Endodermal cell (in vitro differentiated cells): ENCODE results near the gene IL3RA. TPM values are rescaled to one million over a fixed set of nuclear protein-coding genes. Genes with fewer than 3 reads are reported as not detected.

Experiments used
- DNase-seq: peaks from one replicate; pipeline ENCODE4 v3.0.0-alpha.2; 2017
- H3K27ac ChIP-seq: 2 replicates; pipeline ENCODE4 v1.5.1; 2013; ENCODE audit warnings: mild to moderate bottlenecking, low read depth, low read length, moderate library complexity
- H3K27me3 ChIP-seq: 2 replicates; pipeline ENCODE4 v1.6.1; 2013; ENCODE audit warnings: mild to moderate bottlenecking, low read length, moderate library complexity; ENCODE audit not compliant: insufficient read depth, control insufficient read depth, poor library complexity, severe bottlenecking
- H3K36me3 ChIP-seq: 2 replicates; pipeline ENCODE4 v1.7.0; 2013; ENCODE audit warnings: mild to moderate bottlenecking, low read length, moderate library complexity; ENCODE audit not compliant: control insufficient read depth, insufficient read depth
- H3K4me1 ChIP-seq: one replicate; pipeline ENCODE4 v1.7.0; 2013; ENCODE audit warnings: low read length; ENCODE audit not compliant: control insufficient read depth, insufficient read depth
- H3K4me3 ChIP-seq: 2 replicates; pipeline ENCODE4 v1.5.1; 2013; ENCODE audit warnings: mild to moderate bottlenecking, low read length, moderate library complexity
- H3K9ac ChIP-seq: 2 replicates; pipeline ENCODE4 v1.6.1; 2013; ENCODE audit warnings: mild to moderate bottlenecking, low read length, moderate library complexity; ENCODE audit not compliant: poor library complexity, severe bottlenecking; ENCODE audit errors: extremely low read depth
- H3K9me3 ChIP-seq: 2 replicates; pipeline ENCODE4 v1.6.1; 2013; ENCODE audit warnings: mild to moderate bottlenecking, low read length, moderate library complexity; ENCODE audit not compliant: control insufficient read depth
- H3K27ac Mint-ChIP-seq: 2 replicates; pipeline ENCODE4 v1.8.0; 2020; ENCODE audit warnings: mixed read lengths
- H3K27me3 Mint-ChIP-seq: 2 replicates; pipeline ENCODE4 v1.8.0; 2021; ENCODE audit warnings: mild to moderate bottlenecking, mixed read lengths; ENCODE audit not compliant: insufficient read depth
- H3K36me3 Mint-ChIP-seq: 2 replicates; pipeline ENCODE4 v1.8.0; 2020; ENCODE audit warnings: low read depth, mixed read lengths
- H3K4me1 Mint-ChIP-seq: 2 replicates; pipeline ENCODE4 v1.8.0; 2020; ENCODE audit warnings: mixed read lengths
- H3K4me3 Mint-ChIP-seq: 2 replicates; pipeline ENCODE4 v1.8.0; 2020; ENCODE audit warnings: mild to moderate bottlenecking, moderate library complexity, mixed read lengths
- H3K9me3 Mint-ChIP-seq: 2 replicates; pipeline ENCODE4 v1.8.0; 2020; ENCODE audit warnings: mild to moderate bottlenecking, mixed read lengths
- CTCF ChIP-seq: fragments of 200-600 bp; sonication (generic); conservative IDR thresholded peaks from 2 replicates; pipeline ENCODE4 v1.5.0; 2021; ENCODE audit warnings: antibody characterized with exemption, mild to moderate bottlenecking
- WGBS, 2 experiments: methylation state at CpG; one replicate each; pipeline versions ENCODE4 v1.1.5 to v1.1.7; 2013; ENCODE audit warnings: missing lambda C conversion rate in 2 of 2, mixed read lengths in 1 of 2; ENCODE audit not compliant: insufficient coverage in 1 of 2, insufficient read length in 1 of 2; 5-methylcytosine and 5-hydroxymethylcytosine counted together
- total RNA-seq, 2 donors: library from RNA; stranded (reverse); fragmentation: NEBNext Ultra II Directional in 1 of 2; extraction: Animal tissue kit (Norgen Biotek cat#: 25700) in 1 of 2; gene quantifications; 2 replicates in 1 of 2; 3 replicates in 1 of 2; pipeline ENCODE4 v1.2.1, GENCODE V29; 2021

Gene IL3RA
- total RNA-seq, 2 donors from 2014 or later: not detected

DNA sequence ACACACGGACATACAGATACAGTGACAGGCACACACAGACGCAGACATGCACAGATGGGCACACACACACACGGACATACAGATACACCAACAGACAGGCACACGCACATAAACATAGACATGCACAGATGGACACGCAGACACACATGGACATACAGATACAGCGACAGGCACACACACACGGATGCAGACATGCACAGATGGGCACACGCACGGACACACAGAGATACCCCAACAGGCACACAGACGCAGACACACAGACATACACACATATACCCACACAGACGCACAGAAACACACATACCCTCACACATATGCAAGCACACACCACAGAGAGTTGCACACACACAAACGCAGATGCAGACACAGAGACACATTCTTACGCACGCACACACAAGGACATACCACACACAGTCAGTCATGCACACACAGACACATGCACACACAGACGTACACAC, 79.8 kb downstream of the IL3RA start:
- H3K9me3 ChIP-seq: peaks cover 10% of the 10 kb centered on the region
- peaks cover 6% of the 10 kb centered on the region for H3K9me3 Mint-ChIP-seq
- no peak overlapping the region for H3K9ac ChIP-seq
- no peaks in the 10 kb centered on the region for H3K27me3 Mint-ChIP-seq
- no peak overlapping the region for H3K4me3 Mint-ChIP-seq
- peaks cover 51% of the 10 kb centered on the region for H3K36me3 ChIP-seq
- no peak overlapping the region for H3K27ac ChIP-seq
- no peaks in the 10 kb centered on the region for H3K27me3 ChIP-seq
- 36 to 74% methylated on average over 2 to 15 of the region's 15 CpGs for WGBS, 2 experiments
- H3K27ac Mint-ChIP-seq: no peak overlapping the region
- no peaks in the 10 kb centered on the region for H3K4me1 ChIP-seq
- H3K36me3 Mint-ChIP-seq: peaks cover 58% of the 10 kb centered on the region
- no peak for TF ChIP-seq CTCF
- no peak overlapping the region for H3K4me3 ChIP-seq
- H3K4me1 Mint-ChIP-seq: peaks cover 12% of the 10 kb centered on the region
- no peak for DNase-seq

DNA sequence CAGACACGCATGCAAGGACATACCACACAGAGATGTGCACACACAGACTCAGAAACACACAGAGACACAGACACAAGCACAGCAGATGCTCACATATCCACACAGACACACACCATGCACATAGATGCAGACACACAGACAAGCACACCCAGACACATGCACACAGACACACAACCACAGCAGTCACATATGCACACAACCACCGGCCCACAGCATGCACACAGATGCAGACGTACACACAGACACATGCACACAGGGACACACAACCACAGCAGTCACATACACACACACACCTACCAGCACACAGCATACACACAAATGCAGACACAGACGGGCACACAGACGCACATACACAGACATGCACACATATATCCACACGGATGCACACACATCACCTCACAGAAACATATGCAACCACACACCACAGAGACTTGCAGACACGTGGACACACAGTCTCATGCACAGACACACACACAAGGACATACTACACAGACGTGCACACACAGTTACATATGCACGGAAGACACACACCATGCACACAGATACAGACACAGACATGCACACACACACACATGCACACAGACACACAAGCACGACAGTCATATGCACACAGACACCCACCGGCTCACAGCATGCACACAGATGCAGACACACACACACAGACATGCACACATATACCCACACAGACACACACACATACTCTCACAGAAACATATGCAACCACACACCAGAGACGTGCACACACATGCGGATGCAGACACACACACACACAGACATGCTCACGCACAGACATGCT, 80.6 kb downstream of the IL3RA start:
- H3K4me3 Mint-ChIP-seq: no peak overlapping the region
- Histone ChIP-seq H3K27me3 (no peaks in the 10 kb centered on the region), H3K4me1 (no peaks in the 10 kb centered on the region), H3K9me3 (peaks cover 18% of the 10 kb centered on the region), H3K27ac (no peak overlapping the region), H3K4me3 (no peak overlapping the region), H3K9ac (no peak overlapping the region), H3K36me3 (peaks cover 59% of the 10 kb centered on the region)
- H3K9me3 Mint-ChIP-seq: peaks cover 14% of the 10 kb centered on the region
- TF ChIP-seq CTCF: no peak
- H3K27ac Mint-ChIP-seq: no peak overlapping the region
- WGBS, 2 experiments: 65 to 83% methylated on average over 7 to 14 of the region's 14 CpGs
- H3K27me3 Mint-ChIP-seq: no peaks in the 10 kb centered on the region
- H3K4me1 Mint-ChIP-seq: peaks cover 12% of the 10 kb centered on the region
- DNase-seq: no peak
- peaks cover 59% of the 10 kb centered on the region for H3K36me3 Mint-ChIP-seq

- Mint-ChIP-seq H3K27me3 (no peaks in the 10 kb centered on the region), H3K4me3 (no peak overlapping the region), H3K36me3 (peaks cover 60% of the 10 kb centered on the region), H3K4me1 (peaks cover 12% of the 10 kb centered on the region), H3K27ac (no peak overlapping the region), H3K9me3 (peaks cover 24% of the 10 kb centered on the region)
- Histone ChIP-seq H3K4me1 (no peaks in the 10 kb centered on the region), H3K4me3 (no peak overlapping the region), H3K27me3 (no peaks in the 10 kb centered on the region), H3K27ac (no peak overlapping the region), H3K9me3 (peaks cover 27% of the 10 kb centered on the region), H3K9ac (no peak overlapping the region), H3K36me3 (peaks cover 61% of the 10 kb centered on the region)
- no peak for DNase-seq
- no peak for TF ChIP-seq CTCF
- 91 to 92% methylated on average over 16 to 19 of the region's 20 CpGs for WGBS, 2 experiments
These were observed 81.6 kb downstream of the IL3RA start for GRCh38 chrX:1417921-1418771.
